Neural cell (in vitro differentiated cells): ENCODE data around the gene PTH1R. TPM values are rescaled to one million over a fixed set of nuclear protein-coding genes. Genes with fewer than 3 reads are reported as not detected.

Experiments used
- H2AFZ ChIP-seq: fragments of 200-600, 300-800 bp; sonication (generic), shearing (Covaris generic); 2 replicates; pipeline ENCODE4 v1.6.0; 2014; ENCODE audit warnings: low read depth, mild to moderate bottlenecking, antibody characterized with exemption, low read length, moderate library complexity
- H3F3A ChIP-seq: fragments of 200-600 bp; shearing (Covaris generic); 2 replicates; pipeline ENCODE4 v1.6.1; 2016; ENCODE audit warnings: mild to moderate bottlenecking, moderate library complexity, mixed read lengths, antibody characterized with exemption, low read length; ENCODE audit not compliant: insufficient read depth, poor library complexity, severe bottlenecking
- H3K27ac ChIP-seq: fragments of 200-600, 300-800 bp; sonication (generic), shearing (Covaris generic); 2 replicates; pipeline ENCODE4 v1.5.1; 2014; ENCODE audit warnings: mild to moderate bottlenecking, low read length, moderate library complexity
- H3K27me3 ChIP-seq: fragments of 300-800, 200-600 bp; sonication (generic), shearing (Covaris generic); 2 replicates; pipeline ENCODE4 v1.6.0; 2014; ENCODE audit warnings: mild to moderate bottlenecking, low read depth, low read length, moderate library complexity; ENCODE audit not compliant: insufficient read depth
- H3K36me3 ChIP-seq: fragments of 300-800, 200-600 bp; sonication (generic), shearing (Covaris generic); 2 replicates; pipeline ENCODE4 v1.5.1; 2014; ENCODE audit warnings: mild to moderate bottlenecking, antibody characterized with exemption, low read length, moderate library complexity; ENCODE audit not compliant: insufficient read depth
- H3K4me2 ChIP-seq: fragments of 300-800, 200-600 bp; sonication (generic), shearing (Covaris generic); 2 replicates; pipeline ENCODE4 v1.6.0; 2014; ENCODE audit warnings: mild to moderate bottlenecking, low read length
- H3K4me3 ChIP-seq: fragments of 300-800, 200-600 bp; sonication (generic), shearing (Covaris generic); 2 replicates; pipeline ENCODE4 v1.5.1; 2014; ENCODE audit warnings: mild to moderate bottlenecking, low read length, moderate library complexity
- H3K79me2 ChIP-seq: fragments of 200-600 bp; shearing (Covaris generic); replicated peaks from 2 replicates; pipeline ENCODE4 v1.6.0; 2014; ENCODE audit warnings: mild to moderate bottlenecking, low read length, moderate library complexity; ENCODE audit not compliant: insufficient read depth
- H3K9ac ChIP-seq: fragments of 300-800, 200-600 bp; sonication (generic), shearing (Covaris generic); 2 replicates; pipeline ENCODE4 v1.6.1; 2016; ENCODE audit warnings: mild to moderate bottlenecking, low read length, mixed read lengths
- H3K9me2 ChIP-seq: fragments of 200-600 bp; shearing (Covaris generic); 2 replicates; pipeline ENCODE4 v1.6.1; 2016; ENCODE audit warnings: mild to moderate bottlenecking, low read length, mixed read lengths; ENCODE audit not compliant: insufficient read depth
- H3K9me3 ChIP-seq: fragments of 200-600, 300-800 bp; sonication (generic), shearing (Covaris generic); 2 replicates; pipeline ENCODE4 v1.6.1; 2016; ENCODE audit warnings: mild to moderate bottlenecking, mixed run types, low read length, moderate library complexity, mixed read lengths
- H4K20me1 ChIP-seq: fragments of 200-600 bp; shearing (Covaris generic); 2 replicates; pipeline ENCODE4 v1.6.1; 2016; ENCODE audit warnings: mild to moderate bottlenecking, mixed run types; ENCODE audit not compliant: insufficient read depth
- EP300 ChIP-seq: fragments of 450-650 bp; conservative IDR thresholded peaks from 2 replicates; pipeline ENCODE4 v1.6.1; 2014; ENCODE audit warnings: antibody characterized with exemption, mild to moderate bottlenecking, moderate library complexity; ENCODE audit not compliant: poor library complexity, severe bottlenecking
- EZH2 ChIP-seq: fragments of 200-600, 300-800 bp; shearing (Covaris generic), sonication (generic); IDR thresholded peaks from 2 replicates; pipeline ENCODE4 v1.6.1; 2014; ENCODE audit warnings: antibody characterized with exemption, low read length, borderline replicate concordance, mild to moderate bottlenecking; ENCODE audit not compliant: insufficient read depth, poor library complexity, severe bottlenecking
- MXI1 ChIP-seq: fragments of 450-650 bp; conservative IDR thresholded peaks from 2 replicates; pipeline ENCODE4 v1.6.1; 2014; ENCODE audit warnings: antibody characterized with exemption, mild to moderate bottlenecking; ENCODE audit not compliant: poor library complexity, severe bottlenecking
- POLR2AphosphoS5 ChIP-seq: IDR thresholded peaks from 2 replicates; pipeline ENCODE4 v1.6.1; 2012
- RAD21 ChIP-seq: fragments of 450-650 bp; conservative IDR thresholded peaks from 2 replicates; pipeline ENCODE4 v1.6.1; 2014; ENCODE audit warnings: antibody characterized with exemption, mild to moderate bottlenecking, moderate library complexity
- SMC3 ChIP-seq: fragments of 450-650 bp; conservative IDR thresholded peaks from 2 replicates; pipeline ENCODE4 v1.6.1; 2014; ENCODE audit warnings: antibody characterized with exemption, mild to moderate bottlenecking, moderate library complexity; ENCODE audit not compliant: poor library complexity
- TAF1 ChIP-seq: IDR thresholded peaks from 2 replicates; pipeline ENCODE4 v1.6.1; 2012; ENCODE audit warnings: low read depth
- polyA plus RNA-seq: library from polyadenylated mRNA; depleted of rRNA; stranded (reverse); fragments of >200 nt; gene quantifications from 2 replicates; pipeline ENCODE4 v1.2.3, GENCODE V29; 2014
- TF ChIP-seq, protein P1 (sequence below): IDR thresholded peaks from 2 replicates; pipeline ENCODE4 v1.6.1; 2012; ENCODE audit warnings: borderline replicate concordance
- TF ChIP-seq, protein P2 (sequence below): fragments of 450-650 bp; IDR thresholded peaks from 2 replicates; pipeline ENCODE4 v1.5.1; 2014; ENCODE audit warnings: antibody characterized with exemption, mild to moderate bottlenecking, moderate library complexity; ENCODE audit not compliant: poor library complexity, severe bottlenecking

Gene PTH1R
- polyA plus RNA-seq, 1 donor from 2014 or later, result not detected

DNA sequence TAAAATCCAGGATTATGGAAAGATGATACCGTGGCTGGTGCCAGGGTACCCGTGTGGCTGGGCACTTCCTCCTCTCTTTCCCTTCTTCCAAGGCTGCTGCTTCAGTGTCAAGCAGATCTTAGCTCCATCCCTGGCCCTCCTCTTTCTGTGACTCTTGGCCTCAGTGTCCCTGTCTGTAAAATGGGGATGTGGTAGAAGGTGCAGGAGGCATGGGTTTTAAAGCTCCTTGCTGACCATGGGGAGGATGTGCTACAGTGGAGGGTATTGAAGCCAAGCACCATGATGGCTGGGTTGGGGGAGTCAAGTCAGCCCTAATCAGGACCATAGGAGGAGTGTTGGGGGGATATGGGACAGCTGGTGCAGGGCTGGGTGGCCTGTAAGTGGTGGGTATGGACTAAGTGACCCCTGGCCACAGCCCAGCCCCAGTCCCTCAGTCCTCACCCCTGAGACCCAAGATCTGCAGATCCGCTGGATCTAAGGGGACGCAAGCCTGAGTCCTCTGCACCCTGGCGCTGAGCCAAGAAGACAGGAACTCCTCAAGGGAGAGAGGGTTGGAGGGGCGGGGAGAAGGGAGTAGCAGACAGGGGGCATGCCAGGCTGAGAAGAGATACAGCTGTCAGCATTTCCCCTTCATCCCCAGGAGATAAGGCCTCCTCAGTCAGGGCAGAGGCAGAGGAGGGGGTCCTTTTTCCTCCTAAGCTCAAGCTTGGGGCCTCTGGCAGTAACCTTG, 12.0 kb downstream of the PTH1R start:
- Histone ChIP-seq H4K20me1 (no peaks in the 10 kb centered on the region), H3K4me3 (no peak overlapping the region), H3K27ac (no peak overlapping the region), H3K9me2 (no peaks in the 10 kb centered on the region), H3K9ac (no peak overlapping the region), H3K9me3 (no peaks in the 10 kb centered on the region), H3K4me2 (no peak overlapping the region), H2AFZ (no peak overlapping the region), H3K36me3 (no peaks in the 10 kb centered on the region), H3F3A (no peaks in the 10 kb centered on the region), H3K79me2 (no peaks in the 10 kb centered on the region), H3K27me3 (peaks cover 12% of the 10 kb centered on the region)
- TF ChIP-seq EZH2, result no peak
- TF ChIP-seq TAF1, result no peak
- no peak for TF ChIP-seq RAD21
- TF ChIP-seq EP300, result no peak
- TF ChIP-seq, protein P1, sequence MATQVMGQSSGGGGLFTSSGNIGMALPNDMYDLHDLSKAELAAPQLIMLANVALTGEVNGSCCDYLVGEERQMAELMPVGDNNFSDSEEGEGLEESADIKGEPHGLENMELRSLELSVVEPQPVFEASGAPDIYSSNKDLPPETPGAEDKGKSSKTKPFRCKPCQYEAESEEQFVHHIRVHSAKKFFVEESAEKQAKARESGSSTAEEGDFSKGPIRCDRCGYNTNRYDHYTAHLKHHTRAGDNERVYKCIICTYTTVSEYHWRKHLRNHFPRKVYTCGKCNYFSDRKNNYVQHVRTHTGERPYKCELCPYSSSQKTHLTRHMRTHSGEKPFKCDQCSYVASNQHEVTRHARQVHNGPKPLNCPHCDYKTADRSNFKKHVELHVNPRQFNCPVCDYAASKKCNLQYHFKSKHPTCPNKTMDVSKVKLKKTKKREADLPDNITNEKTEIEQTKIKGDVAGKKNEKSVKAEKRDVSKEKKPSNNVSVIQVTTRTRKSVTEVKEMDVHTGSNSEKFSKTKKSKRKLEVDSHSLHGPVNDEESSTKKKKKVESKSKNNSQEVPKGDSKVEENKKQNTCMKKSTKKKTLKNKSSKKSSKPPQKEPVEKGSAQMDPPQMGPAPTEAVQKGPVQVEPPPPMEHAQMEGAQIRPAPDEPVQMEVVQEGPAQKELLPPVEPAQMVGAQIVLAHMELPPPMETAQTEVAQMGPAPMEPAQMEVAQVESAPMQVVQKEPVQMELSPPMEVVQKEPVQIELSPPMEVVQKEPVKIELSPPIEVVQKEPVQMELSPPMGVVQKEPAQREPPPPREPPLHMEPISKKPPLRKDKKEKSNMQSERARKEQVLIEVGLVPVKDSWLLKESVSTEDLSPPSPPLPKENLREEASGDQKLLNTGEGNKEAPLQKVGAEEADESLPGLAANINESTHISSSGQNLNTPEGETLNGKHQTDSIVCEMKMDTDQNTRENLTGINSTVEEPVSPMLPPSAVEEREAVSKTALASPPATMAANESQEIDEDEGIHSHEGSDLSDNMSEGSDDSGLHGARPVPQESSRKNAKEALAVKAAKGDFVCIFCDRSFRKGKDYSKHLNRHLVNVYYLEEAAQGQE, result no peak
- TF ChIP-seq SMC3, result no peak
- no peak for TF ChIP-seq POLR2AphosphoS5
- TF ChIP-seq, protein P2, sequence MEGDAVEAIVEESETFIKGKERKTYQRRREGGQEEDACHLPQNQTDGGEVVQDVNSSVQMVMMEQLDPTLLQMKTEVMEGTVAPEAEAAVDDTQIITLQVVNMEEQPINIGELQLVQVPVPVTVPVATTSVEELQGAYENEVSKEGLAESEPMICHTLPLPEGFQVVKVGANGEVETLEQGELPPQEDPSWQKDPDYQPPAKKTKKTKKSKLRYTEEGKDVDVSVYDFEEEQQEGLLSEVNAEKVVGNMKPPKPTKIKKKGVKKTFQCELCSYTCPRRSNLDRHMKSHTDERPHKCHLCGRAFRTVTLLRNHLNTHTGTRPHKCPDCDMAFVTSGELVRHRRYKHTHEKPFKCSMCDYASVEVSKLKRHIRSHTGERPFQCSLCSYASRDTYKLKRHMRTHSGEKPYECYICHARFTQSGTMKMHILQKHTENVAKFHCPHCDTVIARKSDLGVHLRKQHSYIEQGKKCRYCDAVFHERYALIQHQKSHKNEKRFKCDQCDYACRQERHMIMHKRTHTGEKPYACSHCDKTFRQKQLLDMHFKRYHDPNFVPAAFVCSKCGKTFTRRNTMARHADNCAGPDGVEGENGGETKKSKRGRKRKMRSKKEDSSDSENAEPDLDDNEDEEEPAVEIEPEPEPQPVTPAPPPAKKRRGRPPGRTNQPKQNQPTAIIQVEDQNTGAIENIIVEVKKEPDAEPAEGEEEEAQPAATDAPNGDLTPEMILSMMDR, result no peak
- no peak for TF ChIP-seq MXI1

- Histone ChIP-seq H3K27ac (no peak overlapping the region), H3K27me3 (peaks cover 6% of the 10 kb centered on the region), H2AFZ (no peak overlapping the region), H3F3A (no peaks in the 10 kb centered on the region), H3K9me2 (no peaks in the 10 kb centered on the region), H3K9me3 (no peaks in the 10 kb centered on the region), H3K79me2 (no peaks in the 10 kb centered on the region), H3K36me3 (no peaks in the 10 kb centered on the region), H4K20me1 (no peaks in the 10 kb centered on the region), H3K4me2 (no peak overlapping the region), H3K4me3 (no peak overlapping the region), H3K9ac (no peak overlapping the region)
- no peak for TF ChIP-seq POLR2AphosphoS5
Measured at GRCh38 chr3:46890132-46890531, 12.6 kb downstream of the PTH1R start.
